ENCODE measurements around the gene SPNS2. TPM values are rescaled to one million over a fixed set of nuclear protein-coding genes. Genes with fewer than 3 reads are reported as not detected.
A peak's percentile ranks its signal among the peaks of the same experiment; 100 is the strongest.

Gene SPNS2
- total and polyA plus RNA-seq, 2 of the 8 experiments (the other 6 are each of a cell fraction or from before 2014, with no cell fraction given): 1.2 to 1.5 TPM

- peak overlapping the region; percentile 87; the same call in 1 of the 2 replicates for H2BK12ac ChIP-seq (ENCODE audit: low read depth, low read length)
- H2BK120ac ChIP-seq (replicated peaks; ENCODE audit: low read depth, low read length): no peak overlapping the region
- no peak overlapping the region for H2AK5ac ChIP-seq (ENCODE audit: low read depth, low read length)
- H3K9ac ChIP-seq (replicated peaks in 1 of 4; ENCODE audit: extremely low read depth in 1 of 4, low read depth in 3 of 4, low read length in 3 of 4): no peak overlapping the region
- no peak overlapping the region for H3K23ac ChIP-seq (ENCODE audit: insufficient read length)
- H3K27me3 ChIP-seq (replicated peaks in 1 of 4; ENCODE audit: control insufficient read depth in 3 of 4, extremely low read depth in 1 of 4, insufficient read depth in 3 of 4, low read length in 3 of 4): no peaks in the 10 kb centered on the region
- 0 out of 2 replicates have a peak overlapping the region, but pooled peaks have one; percentile 2 for H2BK5ac ChIP-seq (ENCODE audit: low read depth, low read length)
- no peaks in the 10 kb centered on the region for H3K36me3 ChIP-seq (ENCODE audit: control insufficient read depth in 2 of 4, insufficient read depth in 4 of 4, low read length in 3 of 4)
- no peaks in the 10 kb centered on the region for H3K23me2 ChIP-seq (ENCODE audit: low read depth, low read length)
- DNase-seq (ENCODE audit: low read depth in 1 of 2, low spot score in 2 of 2) (no peak), FAIRE-seq (no peak)
- no peak overlapping the region for H2AFZ ChIP-seq (ENCODE audit: low read length)
- H3K56ac ChIP-seq (replicated peaks; ENCODE audit: insufficient read length, low read depth, low read length): no peak overlapping the region
- peak overlapping the region; percentile 48; the same call in 1 of the 2 replicates for H3K18ac ChIP-seq (ENCODE audit: extremely low read depth, low read length)
- 92% methylated on average over 9 of the region's 9 CpGs; no CpG with 5 or more reads in 1 of the 2 experiments for WGBS, 2 experiments (ENCODE audit: extremely low coverage in 1 of 2, insufficient coverage in 1 of 2, insufficient read length in 1 of 2, insufficient replicate concordance in 2 of 2, low coverage in 1 of 2, low lambda C conversion rate in 2 of 2, missing lambda C conversion rate in 1 of 2)
- H3K14ac ChIP-seq (ENCODE audit: insufficient read length): no peak overlapping the region
- no peaks in the 10 kb centered on the region for H3K79me2 ChIP-seq (ENCODE audit: control insufficient read depth in 1 of 2, insufficient read depth in 2 of 2, low read length in 2 of 2)
- no peaks in the 10 kb centered on the region for H3K9me3 ChIP-seq (ENCODE audit: insufficient read depth in 2 of 2, low read depth in 1 of 2, low read length in 1 of 2)
- no peak overlapping the region for H3K4me3 ChIP-seq (ENCODE audit: extremely low read depth in 1 of 4, insufficient read depth in 2 of 4, low read depth in 3 of 4, low read length in 4 of 4)
- no peak overlapping the region for H4K8ac ChIP-seq (ENCODE audit: extremely low read depth, insufficient read depth, low read length)
- H3K4ac ChIP-seq (replicated peaks; ENCODE audit: insufficient read length, low read depth, low read length): no peak overlapping the region
- H2BK15ac ChIP-seq (ENCODE audit: low read length): no peak overlapping the region
- no peak overlapping the region for H3K27ac ChIP-seq (ENCODE audit: low read depth, low read length)
- H3K4me2 ChIP-seq (ENCODE audit: insufficient read depth in 1 of 2, low read depth in 2 of 2, low read length in 2 of 2): no peak overlapping the region
- H4K20me1 ChIP-seq (replicated peaks in 1 of 2; ENCODE audit: control insufficient read depth in 1 of 2, insufficient read depth in 2 of 2, low read length in 2 of 2): no peaks in the 10 kb centered on the region
- ChIA-PET CTCF (ENCODE audit: partially characterized antibody) (interaction anchor here (0.5 to 1.3 kb wide), 3 partner anchors 8 to 260 kb away, joined by 3 to 4 read pairs (median 3); no protein-coding TSS in a partner anchor), POLR2A (ENCODE audit: partially characterized antibody) (no interaction called here)
- peaks cover 0 to 3% (median under 1%) of the 10 kb centered on the region in 4 experiments; a peak in 1 of 7 replicates for H3K4me1 ChIP-seq (replicated peaks in 1 of 4; ENCODE audit: control insufficient read depth in 3 of 4, insufficient read depth in 4 of 4, low read length in 3 of 4)
- no peak overlapping the region for H2BK20ac ChIP-seq (ENCODE audit: low read length)
- no peak overlapping the region for H4K91ac ChIP-seq (replicated peaks; ENCODE audit: insufficient read length, low read length)
- TF ChIP-seq SP4 (IDR thresholded peaks at IDR 0.05; ENCODE audit: low read length) (no peak), JUN (IDR thresholded peaks at IDR 0.05; ENCODE audit: low read depth, low read length) (no peak), CBX8 (IDR thresholded peaks at IDR 0.05; ENCODE audit: borderline replicate concordance, low read depth, low read length) (no peak), TAF1 (IDR thresholded peaks at IDR 0.05; ENCODE audit: low read depth, low read length) (no peak), SIRT6 (IDR thresholded peaks at IDR 0.05; ENCODE audit: low read length) (no peak), RFX5 (IDR thresholded peaks at IDR 0.05; ENCODE audit: borderline replicate concordance, low read depth, low read length) (no peak)
- H4K5ac ChIP-seq (ENCODE audit: insufficient read length, low read depth, low read length): no peak overlapping the region
- no peaks in the 10 kb centered on the region for H3K79me1 ChIP-seq (ENCODE audit: low read depth, low read length)
Measured at GRCh38 chr17:4475001-4475400, 23.7 kb upstream of the SPNS2 start.
